Heart right ventricle (tissue), 16 donors: ENCODE measurements around the gene GFER. TPM values are rescaled to one million over a fixed set of nuclear protein-coding genes. Genes with fewer than 3 reads are reported as not detected.
"Not testable (repeated sequence)": the region's sequence is repeated elsewhere in the genome, so short reads cannot be mapped to it uniquely, and the experiment has no call there.

Experiments used
- ATAC-seq, 8 donors: fragments of 200-7000 bp; cut with Tn5 transposase; one replicate each; pipeline ENCODE4 v1.9.1; 2020; ENCODE audit warnings: mild to moderate bottlenecking in 8 of 8, moderate library complexity in 8 of 8, moderate number of reproducible peaks in 1 of 8
- DNase-seq, 2 donors: peaks; one replicate each; pipeline ENCODE4 v3.0.0-alpha.2; 2020
- H3K27ac ChIP-seq, 10 donors: fragments of 200-600 bp; sonication (generic) in 2 of 10; one replicate each; pipeline versions ENCODE4 v1.5.0 to v1.8.0; 2020 to 2022; ENCODE audit warnings: mild to moderate bottlenecking in 3 of 10
- H3K27me3 ChIP-seq, 7 donors: fragments of 200-600 bp; one replicate each; pipeline ENCODE4 v1.8.0; 2021 to 2022; ENCODE audit warnings: mild to moderate bottlenecking in 2 of 7
- H3K36me3 ChIP-seq, 9 donors: fragments of 200-600 bp; sonication (generic) in 1 of 9; one replicate each; pipeline versions ENCODE4 v1.5.0 to v1.8.0; 2020 to 2022; ENCODE audit warnings: mild to moderate bottlenecking in 2 of 9
- H3K4me1 ChIP-seq, 9 donors: fragments of 200-600 bp; sonication (generic) in 1 of 9; one replicate each; pipeline versions ENCODE4 v1.5.0 to v1.8.0; 2020 to 2022; ENCODE audit warnings: mild to moderate bottlenecking in 4 of 9
- H3K4me3 ChIP-seq, 10 donors: fragments of 200-600 bp; sonication (generic) in 2 of 10; one replicate each; pipeline versions ENCODE4 v1.5.0 to v1.8.0; 2020 to 2022; ENCODE audit warnings: mild to moderate bottlenecking in 7 of 10, moderate library complexity in 2 of 10
- H3K9me3 ChIP-seq, 11 donors: fragments of 200-600 bp in 10 of 11; sonication (generic) in 2 of 11; one replicate each; pipeline versions ENCODE4 v1.5.0 to v1.8.0; 2013 to 2022; ENCODE audit warnings: mild to moderate bottlenecking in 2 of 11, control low read depth in 1 of 11, moderate library complexity in 1 of 11
- CTCF ChIP-seq, 9 donors: fragments of 200-600 bp; sonication (generic) in 2 of 9; IDR thresholded peaks; one replicate each; pipeline versions ENCODE4 v1.5.0 to v1.8.0; 2021 to 2022; ENCODE audit warnings: antibody characterized with exemption in 9 of 9, mild to moderate bottlenecking in 5 of 9, moderate library complexity in 1 of 9
- WGBS, 2 donors: extraction: QIAGEN DNeasy Blood & Tissue Kit; methylation state at CpG; one replicate each; pipeline ENCODE4 v1.1.7; 2013; ENCODE audit warnings: inconsistent platforms in 1 of 2; 5-methylcytosine and 5-hydroxymethylcytosine counted together
- intact Hi-C, 10 donors: fragments of 100-400 bp; cut with DNase I; formaldehyde crosslinking; loops; one replicate each; pipeline versions ENCODE4 v1.11.1 to v1.14.2; 2022
- polyA plus RNA-seq, 2 donors: library from polyadenylated mRNA; stranded (reverse); fragments of 200-250 nt; gene quantifications; one replicate each; pipeline ENCODE4 v1.2.3, GENCODE V29; 2013
- total RNA-seq, 10 donors: library from RNA; stranded (reverse); fragmentation: NEBNext Ultra II Directional in 3 of 10; extraction: Animal tissue kit (Norgen Biotek cat#: 25700) in 3 of 10; gene quantifications; one replicate each; pipeline versions ENCODE4 v1.2.1 to v1.2.4, GENCODE V29; 2021 to 2023
- donor health status: Arrhythmogenic right ventricular cardiomyopathy.
- donor health status: ischemic (EF 13 %, LVEDD 7.1; RV severe dilation, severe dysfunction).
- donor health status: healthy with polysubstance abuse.
- donor health status: DM: no; HTN: yes; CAD: no.
- donor health status: DM: no; HTN: no; CAD: no.
- donor health status: ischemic (EF 25% LVEDD 6.9; RV normal size, moderate dysfunction).
- donor health status: ischemic (EF 25% LVEDD 5.7; RV mildly dilated, moderate dysfunction).
- donor health status: healthy.
- donor health status: DM: yes; HTN: yes; CAD: no.
- donor health status: Ischemic cardiomyopathy.
- donor health status: ischemic (EF 35%, LVEDD 5.7; RV mildly dilated, moderate dysfunction).
- donor health status: nonischemic (EF 11% LVEDD 7.7; RV severe dilation, severe dysfunction).
- donor health status: DM: yes; HTN: yes; CAD: no.
- donor health status: PGD.
- donor health status: ischemic (EF 29% LVEDD 5.4; RV normal size, mild dysfunction).
- donor health status: nonischemic (EF 23%, LVEDD 6.1; RV moderate dilation, normal function).

Gene GFER
- total and polyA plus RNA-seq, 12 donors, result 14.7 to 65.6 (median 24.8) TPM

DNA sequence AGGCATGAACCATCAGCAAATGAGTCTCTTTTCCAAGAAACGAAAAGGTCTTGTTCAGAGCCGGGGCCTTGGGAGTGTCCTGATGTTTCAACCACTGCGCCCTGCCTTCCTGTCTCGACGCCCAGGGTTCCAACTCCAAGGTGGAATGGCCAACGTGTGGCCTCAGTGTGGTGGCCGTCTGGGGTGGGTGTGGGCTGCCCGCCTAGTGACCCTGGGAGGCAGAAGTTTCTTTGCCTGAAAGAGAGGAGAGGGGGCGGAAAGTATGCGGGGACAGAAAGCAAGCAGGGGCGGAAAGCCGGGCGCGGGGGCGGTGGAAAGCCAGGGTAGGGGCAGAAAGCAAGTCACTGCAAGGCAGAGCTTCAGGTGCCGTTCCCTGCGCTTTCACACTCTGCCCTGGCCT lies 45.1 kb upstream of the GFER start:
- peak overlapping the region in 1 of 10 donors; percentile 82 for H3K27ac ChIP-seq
- H3K27me3 ChIP-seq, result no peaks in the 10 kb centered on the region
- no peak for TF ChIP-seq CTCF (IDR thresholded peaks at IDR 0.05)
- no peak for ATAC-seq
- WGBS, 2 donors, result 93 to 94% methylated on average over 17 of the region's 17 CpGs
- intact Hi-C loops, result loop anchor here in 1 of 10 donors (5.0 kb wide), 1 partner anchor 162 kb away; no protein-coding TSS in a partner anchor
- DNase-seq, result no peak
- peaks cover 0 to 45% (median 23%) of the 10 kb centered on the region in 9 donors for H3K36me3 ChIP-seq
- H3K9me3 ChIP-seq, result no peaks in the 10 kb centered on the region
- H3K4me3 ChIP-seq, result peak overlapping the region in 1 of 10 donors; percentile 28
- peaks cover 8 to 42% (median 15%) of the 10 kb centered on the region in 9 donors for H3K4me1 ChIP-seq

GRCh38 chr16:1939833-1940232 lies 44.2 kb upstream of the GFER start:
- Histone ChIP-seq H3K27ac (peak overlapping the region in 1 of 10 donors; percentile 82), H3K4me3 (peak overlapping the region in 1 of 10 donors; percentile 66), H3K4me1 (peaks cover 8 to 46% (median 15%) of the 10 kb centered on the region in 9 donors), H3K36me3 (peaks cover 0 to 45% (median 23%) of the 10 kb centered on the region in 9 donors)
- 95 to 96% methylated on average over 8 of the region's 8 CpGs for WGBS, 2 donors
- ATAC-seq, H3K27me3 ChIP-seq, H3K9me3 ChIP-seq, DNase-seq: not testable (repeated sequence)
- intact Hi-C loops, result loop anchor here in 1 of 10 donors (5.0 kb wide), 1 partner anchor 163 kb away; no protein-coding TSS in a partner anchor

DNA sequence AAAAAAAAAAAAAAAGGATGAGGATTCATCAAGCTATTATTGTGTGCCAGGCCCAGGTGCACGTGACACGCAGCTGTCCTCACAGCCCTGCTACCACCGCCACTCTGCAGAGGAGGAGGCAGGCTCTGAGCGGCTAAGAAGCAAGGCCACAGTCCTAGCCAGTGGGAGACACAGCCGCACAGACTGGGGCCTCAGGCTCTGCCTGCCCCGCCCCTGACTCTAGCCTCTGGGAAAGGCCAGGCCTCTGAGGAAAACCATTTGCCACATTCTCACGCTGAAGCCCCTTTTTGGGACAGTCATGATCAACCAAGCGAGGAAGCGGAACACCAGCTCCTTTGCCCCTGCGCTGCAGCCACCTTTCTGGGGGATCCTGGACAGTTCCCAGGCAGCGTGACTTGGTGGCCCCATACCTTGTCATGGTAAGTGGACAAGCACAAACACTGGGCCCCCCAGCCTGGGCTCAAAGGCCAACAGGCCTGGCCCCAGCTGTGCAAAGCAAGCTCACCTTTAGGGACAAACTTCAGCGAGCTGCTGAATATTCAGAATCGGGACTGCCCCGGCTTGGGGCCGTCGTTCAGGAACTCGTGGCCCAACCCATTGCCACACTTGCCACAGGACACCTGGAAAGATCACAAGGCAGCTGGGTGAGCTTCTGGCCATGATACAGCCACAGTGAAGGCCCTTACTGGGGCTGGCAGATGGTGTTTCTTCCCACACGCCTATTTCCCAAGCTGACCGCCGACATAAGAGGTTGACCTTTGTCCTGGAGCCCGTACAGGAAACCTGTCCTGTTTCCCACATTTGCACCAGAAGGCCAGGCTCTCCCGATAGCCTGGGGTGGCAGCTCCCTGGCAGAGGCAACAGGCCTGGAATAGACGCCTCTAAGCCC lies 43.5 kb upstream of the GFER start:
- DNase-seq (no peak), ATAC-seq (no peak)
- Histone ChIP-seq H3K27me3 (no peaks in the 10 kb centered on the region), H3K4me3 (peak overlapping the region in 1 of 10 donors; percentile 66), H3K36me3 (peaks cover 0 to 45% (median 23%) of the 10 kb centered on the region in 9 donors), H3K9me3 (no peaks in the 10 kb centered on the region), H3K4me1 (peaks cover 8 to 46% (median 17%) of the 10 kb centered on the region in 9 donors), H3K27ac (peak overlapping the region in 1 of 10 donors; percentile 76)
- no peak for TF ChIP-seq CTCF (IDR thresholded peaks at IDR 0.05)
- WGBS, 2 donors, result 90% methylated on average over 23 of the region's 23 CpGs
- intact Hi-C loops, result no loop called here

GRCh38 chr16:1941162-1942046 lies 42.6 kb upstream of the GFER start:
- no peak for DNase-seq

More at GRCh38 chr16:1941162-1942046, 42.6 kb upstream of the GFER start:
- intact Hi-C loops, result no loop called here
- Histone ChIP-seq H3K27me3 (no peaks in the 10 kb centered on the region), H3K9me3 (no peaks in the 10 kb centered on the region), H3K4me1 (peaks cover 8 to 46% (median 17%) of the 10 kb centered on the region in 9 donors), H3K4me3 (peak overlapping the region in 8 of 10 donors; percentile 50 to 87 (median 74)), H3K36me3 (peaks cover 0 to 45% (median 23%) of the 10 kb centered on the region in 9 donors), H3K27ac (peak overlapping the region in 8 of 10 donors; percentile 4 to 88 (median 80))
- 85 to 86% methylated on average over 30 of the region's 30 CpGs for WGBS, 2 donors
- no peak for ATAC-seq
- peak in 2 of 9 donors; percentile 12 to 33 for TF ChIP-seq CTCF (IDR thresholded peaks at IDR 0.05)
